C4-2B (cell line): ENCODE data around the gene ACOT12.

Source experiments
- ZFX ChIP-seq: fragments of 450-650 bp; IDR thresholded peaks from 2 replicates; pipeline ENCODE4 v1.6.1; 2017
- TF ChIP-seq, protein P1 (sequence below): fragments of 450-650 bp; conservative IDR thresholded peaks from 2 replicates; pipeline ENCODE4 v1.5.1; 2017; ENCODE audit warnings: mild to moderate bottlenecking

DNA sequence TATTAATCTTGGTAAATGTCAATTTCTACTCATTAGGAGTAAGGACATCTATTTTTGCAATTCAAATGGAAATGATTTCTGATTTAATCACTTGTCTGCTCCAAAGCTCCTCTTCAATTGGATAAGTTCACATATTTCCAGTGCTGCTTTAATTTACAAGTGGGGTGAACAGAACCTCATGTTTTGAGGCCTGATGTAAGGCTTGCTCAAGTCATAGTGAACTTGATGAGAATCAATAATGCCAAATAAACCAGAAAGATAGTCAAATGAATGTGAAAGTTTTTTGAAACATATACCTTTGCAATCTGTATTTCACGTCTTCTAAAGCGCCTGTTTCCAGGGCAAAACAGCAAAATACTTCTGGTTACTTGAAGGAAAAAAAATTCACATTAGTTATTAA lies 15.4 kb upstream of the ACOT12 start:
- TF ChIP-seq, protein P1, sequence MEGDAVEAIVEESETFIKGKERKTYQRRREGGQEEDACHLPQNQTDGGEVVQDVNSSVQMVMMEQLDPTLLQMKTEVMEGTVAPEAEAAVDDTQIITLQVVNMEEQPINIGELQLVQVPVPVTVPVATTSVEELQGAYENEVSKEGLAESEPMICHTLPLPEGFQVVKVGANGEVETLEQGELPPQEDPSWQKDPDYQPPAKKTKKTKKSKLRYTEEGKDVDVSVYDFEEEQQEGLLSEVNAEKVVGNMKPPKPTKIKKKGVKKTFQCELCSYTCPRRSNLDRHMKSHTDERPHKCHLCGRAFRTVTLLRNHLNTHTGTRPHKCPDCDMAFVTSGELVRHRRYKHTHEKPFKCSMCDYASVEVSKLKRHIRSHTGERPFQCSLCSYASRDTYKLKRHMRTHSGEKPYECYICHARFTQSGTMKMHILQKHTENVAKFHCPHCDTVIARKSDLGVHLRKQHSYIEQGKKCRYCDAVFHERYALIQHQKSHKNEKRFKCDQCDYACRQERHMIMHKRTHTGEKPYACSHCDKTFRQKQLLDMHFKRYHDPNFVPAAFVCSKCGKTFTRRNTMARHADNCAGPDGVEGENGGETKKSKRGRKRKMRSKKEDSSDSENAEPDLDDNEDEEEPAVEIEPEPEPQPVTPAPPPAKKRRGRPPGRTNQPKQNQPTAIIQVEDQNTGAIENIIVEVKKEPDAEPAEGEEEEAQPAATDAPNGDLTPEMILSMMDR: no peak
- TF ChIP-seq ZFX: no peak
